ENCODE data around the gene RANGRF.

Gene RANGRF

DNA sequence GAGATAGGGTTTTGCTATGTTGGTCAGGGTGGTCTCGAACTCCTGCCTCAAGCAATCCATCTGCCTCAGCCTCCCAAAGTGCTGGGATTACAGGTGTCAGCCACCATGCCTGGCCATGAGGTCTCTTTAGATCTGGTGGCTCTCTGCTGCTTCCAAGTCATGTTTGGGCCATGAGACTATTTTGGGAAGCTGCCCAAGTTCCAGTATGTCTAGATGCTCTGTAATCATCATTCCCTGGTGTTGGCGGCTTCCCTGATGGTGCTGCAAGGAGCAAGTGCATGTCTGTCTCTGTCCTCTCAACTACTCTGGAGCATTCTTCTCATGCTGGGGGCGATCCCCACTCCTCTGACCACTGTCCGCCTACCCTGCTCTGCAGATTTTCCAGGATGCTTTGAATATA is 44.8 kb downstream of the RANGRF start:
- Mint-ChIP-seq H3K4me1 (ENCODE audit: low read depth) (peaks cover 7% of the 10 kb centered on the region), H3K27me3 (peaks cover 11% of the 10 kb centered on the region), H3K4me3 (no peak overlapping the region), H3K36me3 (ENCODE audit: low read depth) (no peaks in the 10 kb centered on the region), H3K9me3 (no peaks in the 10 kb centered on the region), H3K27ac (no peak overlapping the region)
- intact Hi-C loops (cut with micrococcal nuclease) = no loop called here

GRCh38 chr17:8337802-8338752 is 49.6 kb downstream of the RANGRF start:
- no peaks in the 10 kb centered on the region for H3K36me3 Mint-ChIP-seq (ENCODE audit: low read depth)
- H3K27ac Mint-ChIP-seq = no peak overlapping the region
- H3K9me3 Mint-ChIP-seq = no peaks in the 10 kb centered on the region
- intact Hi-C loops (cut with micrococcal nuclease) = no loop called here
- H3K4me3 Mint-ChIP-seq = no peak overlapping the region
- peaks cover 11% of the 10 kb centered on the region for H3K4me1 Mint-ChIP-seq (ENCODE audit: low read depth)
- peaks cover 7% of the 10 kb centered on the region for H3K27me3 Mint-ChIP-seq

GRCh38 chr17:8338753-8339140 is 50.3 kb downstream of the RANGRF start:
- intact Hi-C loops (cut with micrococcal nuclease) = no loop called here
- Mint-ChIP-seq H3K4me3 (no peak overlapping the region), H3K9me3 (no peaks in the 10 kb centered on the region), H3K27me3 (peaks cover 7% of the 10 kb centered on the region), H3K4me1 (ENCODE audit: low read depth) (peaks cover 11% of the 10 kb centered on the region), H3K36me3 (ENCODE audit: low read depth) (no peaks in the 10 kb centered on the region), H3K27ac (no peak overlapping the region)

GRCh38 chr17:8339540-8339939 is 51.1 kb downstream of the RANGRF start, which contains the start of gene ODF4:
Gene ODF4 (plus strand): TSS chr17:8339840. CDS start chr17:8340052, 212 bp downstream.
- Mint-ChIP-seq H3K9me3 (no peaks in the 10 kb centered on the region), H3K4me3 (no peak within 1 kb of the TSS), H3K4me1 (ENCODE audit: low read depth) (peaks cover 11% of the 10 kb centered on the region), H3K27ac (no peak within 1 kb of the TSS), H3K27me3 (peaks cover 7% of the 10 kb centered on the region), H3K36me3 (ENCODE audit: low read depth) (no peaks in the 10 kb centered on the region)
- intact Hi-C loops (cut with micrococcal nuclease) = no loop called here

Measured in dendritic cell treated with granulocyte-macrophage colony-stimulating factor and Interleukin-4, amounts not matched to agents 40 ng/mL and 50 ng/mL, for 4 days (primary cell).